HK-2 (cell line): ENCODE measurements around the gene SLC17A9.

ENCODE experiments used
- DNase-seq: peaks from one replicate; pipeline ENCODE4 v3.0.0-alpha.2; 2018; ENCODE audit not compliant: unreplicated experiment

SLC17A9 gene

DNA sequence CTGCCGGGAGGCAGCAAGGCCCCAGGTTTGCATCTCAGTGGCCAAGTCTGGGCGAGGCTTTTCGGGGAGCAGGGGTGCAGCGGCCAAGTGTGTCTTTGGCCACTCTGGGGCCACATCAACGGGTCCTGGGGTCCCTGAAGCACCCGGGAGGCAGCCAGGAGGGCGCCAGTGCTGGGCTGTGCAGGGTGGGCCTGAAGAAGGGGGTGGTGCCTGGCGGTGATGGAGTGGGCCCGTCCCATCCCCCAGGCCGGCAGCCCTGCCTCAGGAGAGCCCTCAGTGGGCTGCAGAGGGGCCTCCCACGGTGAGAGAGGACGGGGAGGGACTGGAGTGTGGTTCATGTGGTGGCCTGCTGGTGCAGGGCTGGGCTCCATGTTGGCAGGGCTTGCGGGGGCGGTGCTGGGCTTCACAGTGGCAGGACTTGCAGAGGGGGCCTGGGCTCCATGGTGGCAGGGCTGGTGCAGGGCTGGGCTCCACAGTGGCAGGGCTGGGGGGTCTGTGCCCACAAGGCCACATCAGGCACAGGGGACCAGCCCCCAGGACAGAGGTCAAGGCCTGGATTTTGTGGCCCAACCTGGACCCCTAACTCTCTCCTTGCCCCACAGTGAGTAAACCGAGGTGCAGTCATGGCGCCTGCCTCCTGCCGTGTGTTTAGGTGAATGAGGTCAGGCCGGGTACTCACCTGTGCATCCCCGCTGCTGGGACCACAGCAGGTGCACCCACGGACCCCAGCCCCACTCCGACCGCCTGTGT is 64.7 kb downstream of the SLC17A9 start:
- no peak for DNase-seq

DNA sequence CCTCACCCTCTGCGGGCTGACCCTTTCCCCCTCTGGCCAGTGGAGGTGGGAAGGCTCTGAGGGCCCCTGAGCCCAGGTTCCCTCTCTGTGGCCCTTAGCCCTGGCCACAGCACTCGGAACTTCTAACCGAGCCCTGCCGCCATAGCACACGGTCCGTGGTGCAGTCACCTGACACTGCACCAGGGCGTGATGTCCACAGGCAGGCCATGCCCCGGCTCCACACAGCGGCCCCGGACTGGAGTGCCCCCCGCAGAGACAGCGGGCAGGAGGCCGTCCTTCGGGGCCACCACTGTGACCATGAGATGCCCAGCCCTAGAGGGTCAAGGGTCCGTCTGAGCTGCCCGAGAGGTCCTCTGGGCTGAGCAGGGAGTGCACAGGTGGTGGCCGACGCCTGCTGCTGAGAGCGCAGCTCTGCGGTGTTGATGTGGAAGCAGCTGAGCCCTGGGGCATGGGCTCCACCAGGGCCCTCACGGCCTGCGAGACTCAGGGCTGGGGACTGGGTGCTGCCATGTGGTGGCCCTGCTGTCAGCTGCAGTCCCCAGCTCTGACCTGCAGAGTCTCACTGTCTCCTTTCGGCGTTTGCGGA is 65.4 kb downstream of the SLC17A9 start:
- no peak for DNase-seq
